ENCODE results near the gene RHEBL1.

- no peak for TF ChIP-seq CTCF (IDR thresholded peaks at IDR 0.05; ENCODE audit: low read depth, low read length)
- TF ChIP-seq EZH2phosphoT487 (IDR thresholded peaks at IDR 0.05; ENCODE audit: low read depth), result no peak
Observed at GRCh38 chr12:49026678-49027480, 42.9 kb downstream of the RHEBL1 start.
